GM18526 (cell line): ENCODE measurements around the gene ARHGAP27.

ENCODE experiments used
- POLR2A ChIP-seq: IDR thresholded peaks from 3 replicates; pipeline ENCODE4 v1.6.1; 2011; ENCODE audit not compliant: insufficient read length; ENCODE audit errors: extremely low read depth

ARHGAP27 gene

DNA sequence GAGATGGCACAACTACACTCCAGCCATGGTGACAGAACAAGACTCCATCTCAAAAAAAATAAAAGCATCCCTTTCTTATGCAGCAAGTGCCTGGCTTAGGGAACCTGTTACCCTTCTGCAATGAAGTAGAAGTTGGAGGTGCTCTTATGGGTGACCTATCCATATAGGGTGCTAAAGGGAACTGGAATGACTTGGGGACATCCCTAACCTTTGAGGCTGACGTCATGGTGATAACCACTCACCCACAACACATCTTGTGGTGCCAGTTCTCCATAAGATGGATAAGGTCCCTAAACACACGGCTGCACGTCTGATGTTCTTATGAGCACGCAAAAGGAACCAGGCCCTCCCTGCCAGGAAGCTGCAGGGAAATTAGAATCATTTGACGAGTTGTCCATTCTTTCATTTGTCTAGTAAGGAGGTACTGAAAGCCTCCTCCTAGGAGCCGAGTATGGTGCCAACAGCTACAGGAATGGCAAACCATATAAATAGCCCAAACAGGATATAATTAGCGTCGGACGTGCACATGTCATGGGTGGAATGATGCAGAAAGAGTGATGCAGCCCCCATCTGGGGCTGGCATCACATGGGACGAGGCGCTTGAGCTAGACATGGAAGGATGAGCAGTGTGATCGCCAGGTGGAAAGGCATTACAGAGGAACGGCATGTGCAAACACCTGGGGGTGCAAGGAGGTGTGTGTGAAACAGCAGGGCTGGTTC lies 52.5 kb downstream of the ARHGAP27 start:
- TF ChIP-seq POLR2A, result no peak

DNA sequence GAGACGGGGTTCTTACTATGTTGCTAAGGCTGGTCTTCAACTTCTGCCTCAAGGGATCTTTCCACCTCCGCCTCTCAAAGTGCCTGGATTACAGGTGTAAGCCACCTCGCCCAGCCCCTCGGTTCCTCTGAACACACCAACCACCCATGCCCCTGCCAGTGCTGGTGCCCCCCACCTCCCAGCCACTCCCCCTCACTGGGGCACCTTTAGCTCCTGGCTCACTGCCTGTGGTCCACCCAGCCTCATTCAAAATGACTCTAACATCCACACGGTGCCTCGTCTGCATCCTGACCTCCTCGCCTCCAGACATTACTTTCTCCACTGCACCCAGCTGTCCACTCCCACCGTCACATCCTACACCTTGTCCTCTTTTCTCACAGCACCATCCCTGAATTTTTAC lies 55.3 kb downstream of the ARHGAP27 start:
- TF ChIP-seq POLR2A, result no peak

DNA sequence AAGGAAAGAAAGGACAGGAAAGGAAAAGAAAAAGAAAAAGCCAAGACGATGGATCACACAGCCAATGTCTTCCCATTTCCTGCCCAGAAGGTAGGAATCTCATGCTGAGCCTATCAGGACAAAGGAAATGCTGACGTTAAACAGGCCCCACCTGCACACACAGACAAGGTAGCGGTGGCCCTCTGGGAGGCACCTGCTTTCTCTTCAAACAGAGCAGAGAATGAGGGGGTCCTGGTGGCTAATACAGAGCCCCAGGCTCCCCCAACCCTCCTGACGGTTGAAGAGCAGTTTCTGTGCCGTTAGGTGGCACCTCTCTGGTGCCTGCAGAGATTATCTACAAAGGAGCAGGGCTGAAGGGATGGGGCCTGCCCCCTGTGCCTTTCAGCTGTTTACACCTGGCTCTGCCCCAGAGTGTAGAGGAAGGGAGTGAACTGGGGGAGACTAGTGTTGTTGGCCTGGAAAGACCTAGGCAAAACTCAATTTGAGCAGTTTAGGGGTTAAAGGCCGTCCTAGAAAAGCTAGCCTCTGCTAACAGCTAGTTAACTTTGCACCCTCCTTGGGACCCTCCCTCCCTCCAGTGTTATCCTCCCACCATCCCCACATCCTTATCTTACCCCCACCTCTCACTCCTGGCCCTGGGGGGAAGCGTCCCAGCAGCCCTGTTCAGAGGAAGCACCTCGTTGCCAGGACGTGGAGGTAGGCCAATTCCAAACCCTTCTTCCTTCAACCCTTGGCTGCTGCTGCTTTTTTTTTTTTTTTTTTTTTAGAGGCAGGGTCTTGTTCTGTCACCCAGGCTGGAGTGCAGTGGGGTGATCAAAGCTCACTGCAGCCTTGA lies 56.3 kb downstream of the ARHGAP27 start:
- no peak for TF ChIP-seq POLR2A

DNA sequence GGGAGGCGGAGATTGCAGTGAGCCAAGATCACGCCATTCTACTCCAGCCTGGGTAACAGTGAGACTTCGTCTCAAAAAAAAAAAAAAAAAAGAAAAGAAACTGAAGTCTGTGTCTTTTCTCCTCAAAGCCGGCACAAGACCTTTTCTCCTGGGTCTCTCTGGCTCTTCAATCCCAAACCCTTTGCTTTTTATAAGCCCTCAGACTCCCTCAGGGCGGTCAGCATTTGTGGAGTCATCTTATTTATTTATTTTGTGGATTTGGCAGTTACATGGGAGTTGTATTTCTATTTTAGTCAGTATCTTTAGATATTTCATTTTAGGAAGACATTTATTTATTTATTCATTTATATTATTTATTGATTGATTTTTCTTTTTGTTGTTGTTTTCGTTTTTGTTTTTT lies 58.2 kb downstream of the ARHGAP27 start:
- TF ChIP-seq POLR2A, result no peak

DNA sequence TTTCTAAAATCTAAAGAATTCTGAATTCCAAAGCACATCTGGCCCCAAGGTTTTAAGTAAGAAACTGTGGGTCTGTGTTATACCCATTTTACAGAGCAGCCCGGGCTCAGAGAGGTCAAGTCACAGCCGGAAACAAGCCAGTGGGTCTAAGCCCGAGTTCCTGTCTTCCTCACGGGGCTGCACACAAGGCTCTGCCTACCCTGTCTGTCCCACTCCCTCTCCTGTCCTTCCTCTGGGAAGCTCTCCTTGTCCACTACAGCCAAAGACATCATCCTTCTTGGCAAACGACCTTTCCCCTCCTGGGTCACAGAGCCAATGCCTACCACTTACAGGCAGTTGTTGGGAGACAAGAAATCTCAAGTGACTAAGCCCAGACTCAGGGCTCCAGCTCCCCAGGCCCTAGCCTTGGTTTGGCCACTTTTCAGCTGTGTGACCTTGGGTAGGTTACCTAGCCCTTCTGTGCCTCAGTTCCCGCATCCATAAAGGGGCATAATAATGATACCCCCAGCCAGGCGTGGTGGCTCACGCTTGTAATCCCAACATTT lies 60.3 kb downstream of the ARHGAP27 start:
- no peak for TF ChIP-seq POLR2A

DNA sequence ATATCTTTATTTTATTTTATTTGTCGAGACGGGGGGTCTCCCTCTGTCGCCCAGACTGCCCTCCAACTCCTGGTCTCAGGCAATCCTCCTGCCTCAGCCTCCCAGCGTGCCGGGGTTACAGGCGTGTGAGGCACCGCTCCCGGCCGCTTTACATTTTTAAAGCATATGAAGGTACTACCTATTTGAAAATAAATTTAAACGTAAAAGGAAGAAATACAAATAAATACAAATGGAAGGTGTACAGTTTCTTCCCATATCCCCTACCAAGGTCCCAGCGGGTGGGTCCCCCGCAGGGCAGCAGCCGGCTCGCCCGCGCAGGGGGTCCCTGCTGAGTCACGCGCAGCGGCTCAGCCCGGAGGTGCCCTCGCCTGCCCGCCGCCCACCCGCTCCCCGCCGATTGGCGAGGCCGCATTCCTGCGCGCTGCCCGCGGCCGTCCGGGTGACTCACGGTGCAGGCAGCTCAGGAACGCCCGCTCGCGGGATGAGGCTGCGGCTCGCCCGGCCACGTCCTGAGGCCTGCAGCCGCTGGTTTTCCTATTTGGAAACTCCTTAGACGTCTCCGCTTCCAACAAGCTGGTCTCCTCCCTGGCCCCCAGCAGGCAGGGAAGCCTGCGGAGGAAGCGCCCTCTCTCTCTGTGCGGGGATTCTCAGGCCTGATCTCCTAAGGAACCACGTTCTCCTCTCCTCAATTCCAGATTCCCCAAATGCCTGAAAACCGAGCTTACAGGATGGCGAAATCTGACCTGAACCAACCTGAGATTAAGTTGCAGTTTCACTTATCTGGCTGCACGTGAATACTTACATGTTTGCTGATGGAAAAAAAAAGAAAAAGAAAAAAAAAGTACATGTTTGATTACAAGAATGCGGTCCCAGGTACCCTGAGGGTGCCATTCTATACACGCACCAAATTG lies 61.0 kb downstream of the ARHGAP27 start:
- TF ChIP-seq POLR2A, result no peak

DNA sequence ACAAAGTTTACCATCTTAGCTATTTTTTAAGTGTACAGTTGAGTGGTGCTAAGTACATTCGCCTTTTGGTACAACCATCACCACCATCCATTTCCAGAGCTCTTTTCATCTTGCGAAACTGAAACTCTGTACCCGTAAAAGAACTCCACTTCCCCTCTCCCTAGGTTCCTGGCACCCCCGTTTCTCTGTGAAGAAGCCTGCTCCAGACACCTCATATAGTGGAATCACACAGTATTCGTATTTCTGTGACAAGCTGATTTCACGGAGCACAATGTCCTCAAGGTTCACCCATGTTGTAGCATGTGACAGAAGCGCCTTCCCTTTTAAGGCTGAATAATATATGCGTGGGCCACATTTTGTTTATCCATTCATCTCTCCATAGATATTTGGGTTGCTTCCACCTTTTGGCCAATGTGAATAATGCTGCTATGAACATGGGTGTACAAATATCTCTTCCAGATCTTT lies 61.7 kb downstream of the ARHGAP27 start:
- no peak for TF ChIP-seq POLR2A

DNA sequence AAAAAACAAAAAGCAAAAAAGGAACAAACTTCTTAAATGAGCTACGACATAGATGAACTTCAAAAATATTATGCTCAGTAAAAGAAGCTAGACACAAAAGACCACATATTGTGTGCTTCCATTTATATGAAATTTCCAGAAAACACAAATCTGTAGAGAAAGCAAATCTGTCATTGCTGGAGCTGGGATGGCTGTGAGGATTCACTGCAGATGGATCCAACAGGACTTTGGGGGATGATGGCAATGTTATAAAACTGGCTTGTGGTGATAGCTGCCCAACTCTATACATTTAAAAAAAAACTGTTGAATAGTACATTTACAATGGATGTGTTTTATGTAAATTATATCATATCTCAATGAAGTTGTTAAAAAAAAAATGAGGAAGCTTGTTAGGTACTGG lies 63.2 kb downstream of the ARHGAP27 start:
- TF ChIP-seq POLR2A, result no peak

DNA sequence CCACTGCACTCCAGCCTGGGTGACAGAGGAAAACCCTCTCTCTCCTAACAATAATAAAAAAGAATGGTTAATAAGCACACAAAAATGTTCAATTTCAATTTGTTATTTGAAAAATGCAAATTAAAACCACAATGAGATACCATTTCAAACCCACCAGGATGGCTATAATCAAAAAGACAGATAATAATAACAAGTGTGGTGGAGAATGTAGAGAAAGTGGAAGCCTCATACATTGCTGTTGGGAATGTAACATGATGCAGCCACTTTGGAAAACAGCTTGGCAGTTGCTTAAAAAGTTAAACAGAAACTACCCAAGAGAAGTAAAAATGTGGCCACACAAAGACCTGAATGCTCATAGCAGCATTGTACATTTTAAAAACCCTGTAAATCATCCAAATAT lies 64.0 kb downstream of the ARHGAP27 start:
- no peak for TF ChIP-seq POLR2A

DNA sequence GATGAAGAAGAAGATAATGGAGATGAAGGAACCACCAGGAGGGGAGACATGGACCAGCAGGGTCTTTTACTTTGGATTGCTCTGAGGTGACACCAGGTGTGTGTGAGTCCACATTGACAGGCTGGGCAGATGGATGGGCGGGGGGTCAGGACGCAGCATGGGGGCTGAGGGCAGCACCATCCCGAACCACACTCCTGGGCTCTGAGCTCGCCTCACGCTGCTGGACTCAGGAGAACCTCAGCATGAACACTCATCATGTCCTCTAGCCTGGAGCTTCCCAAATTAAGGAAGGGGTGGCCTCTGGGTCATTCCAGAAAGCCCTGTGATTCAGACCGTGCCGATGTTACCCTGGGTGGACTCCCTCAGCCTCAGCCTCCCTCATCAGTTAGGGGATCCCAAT lies 65.5 kb downstream of the ARHGAP27 start:
- no peak for TF ChIP-seq POLR2A

DNA sequence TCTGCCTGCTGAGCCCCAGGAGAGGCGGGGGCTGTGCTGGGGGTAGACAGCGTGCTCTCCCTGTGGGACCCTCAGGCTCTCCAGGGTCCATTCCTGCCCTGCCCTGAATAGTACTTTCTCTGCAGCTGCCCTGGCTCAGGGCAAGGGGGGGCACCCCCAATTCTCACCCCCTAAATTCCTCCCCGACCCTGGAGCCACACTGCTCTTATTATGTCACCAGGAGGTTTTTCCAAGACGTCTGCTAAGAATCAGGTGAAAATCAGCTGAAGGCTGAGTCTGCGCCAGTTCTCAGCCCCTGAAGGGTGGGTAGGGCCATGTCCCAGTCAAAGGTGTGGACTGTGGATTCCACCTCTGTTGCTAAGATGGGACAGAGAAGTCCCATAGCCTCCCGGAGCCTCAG lies 66.0 kb downstream of the ARHGAP27 start:
- TF ChIP-seq POLR2A, result no peak

DNA sequence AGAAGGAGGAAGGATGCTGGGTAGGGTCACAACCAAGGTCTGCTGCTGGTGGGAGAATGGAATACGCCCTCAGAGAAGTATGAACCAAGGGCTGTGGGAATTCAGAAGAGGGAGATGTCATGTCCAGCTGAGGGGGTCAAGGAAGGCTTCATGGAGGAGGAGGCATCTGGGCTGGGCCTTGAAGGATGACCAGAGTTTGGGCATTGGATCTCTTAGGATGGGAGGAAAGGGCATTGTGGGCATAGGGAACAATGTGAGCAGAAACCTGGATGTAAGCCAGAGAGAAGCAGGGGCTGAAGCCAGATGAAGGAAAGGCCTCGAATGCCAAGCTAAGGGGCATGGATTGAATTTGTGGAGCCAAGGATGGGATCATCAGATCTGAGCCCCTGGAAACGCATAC lies 66.6 kb downstream of the ARHGAP27 start:
- no peak for TF ChIP-seq POLR2A

DNA sequence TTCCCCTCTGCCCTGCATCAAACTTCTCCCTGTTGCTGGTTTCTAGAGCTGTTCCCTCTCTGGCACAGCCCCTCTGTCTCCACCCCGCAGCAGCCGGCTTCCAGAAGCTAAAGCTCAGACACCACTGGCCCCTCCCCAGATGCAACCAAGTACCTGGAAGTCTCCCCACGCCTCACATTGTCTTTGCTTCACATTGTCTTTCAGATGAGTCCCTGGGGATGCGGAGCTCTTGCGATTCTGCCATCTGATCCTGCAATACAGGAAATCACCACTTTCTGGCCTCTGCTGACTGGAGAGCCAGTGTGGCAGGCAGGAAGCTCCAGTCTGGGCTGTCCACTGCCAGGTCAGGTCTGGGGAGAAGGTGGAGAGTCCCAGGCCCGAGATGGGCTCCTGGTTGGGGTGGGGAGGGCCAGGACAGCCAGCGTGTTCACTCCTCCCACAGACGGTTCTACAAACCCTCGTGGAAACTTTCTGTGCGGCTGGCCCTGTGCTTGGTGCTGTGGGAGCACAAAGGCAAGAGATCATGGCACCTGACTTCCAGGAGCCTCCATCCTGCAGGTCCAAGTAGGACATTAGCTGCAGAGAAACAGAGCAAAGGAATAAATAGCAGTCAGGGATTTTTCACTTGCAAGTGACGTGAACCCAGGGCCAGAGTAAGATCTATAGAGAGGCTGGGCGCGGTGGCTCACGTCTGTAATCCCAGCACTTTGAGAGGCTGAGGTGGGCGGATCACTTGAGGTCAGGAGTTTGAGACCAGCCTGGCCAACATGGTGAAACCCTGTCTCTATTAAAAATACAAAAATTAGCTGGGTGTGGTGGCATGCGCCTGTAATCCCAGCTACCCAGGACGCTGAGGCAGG lies 67.9 kb downstream of the ARHGAP27 start:
- no peak for TF ChIP-seq POLR2A

DNA sequence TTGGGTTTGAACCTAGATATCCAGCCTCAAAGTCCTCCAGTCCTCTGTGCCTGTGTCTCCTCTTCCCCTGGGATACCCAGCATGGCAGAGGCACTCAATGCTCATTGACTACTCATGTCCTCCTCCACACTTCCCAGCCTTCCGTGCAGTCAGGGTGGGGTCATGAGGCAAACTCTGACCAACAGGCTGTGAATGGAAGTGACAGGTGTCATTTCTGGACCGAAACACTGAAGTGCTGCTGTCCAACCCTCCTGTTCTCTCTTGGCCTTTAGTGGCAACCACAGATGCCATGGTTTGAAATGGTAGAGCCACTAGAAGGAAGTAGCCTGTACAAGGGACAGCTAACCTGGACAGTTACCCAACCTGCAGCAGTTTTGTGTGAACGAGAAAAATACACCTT lies 69.2 kb downstream of the ARHGAP27 start:
- TF ChIP-seq POLR2A, result no peak

DNA sequence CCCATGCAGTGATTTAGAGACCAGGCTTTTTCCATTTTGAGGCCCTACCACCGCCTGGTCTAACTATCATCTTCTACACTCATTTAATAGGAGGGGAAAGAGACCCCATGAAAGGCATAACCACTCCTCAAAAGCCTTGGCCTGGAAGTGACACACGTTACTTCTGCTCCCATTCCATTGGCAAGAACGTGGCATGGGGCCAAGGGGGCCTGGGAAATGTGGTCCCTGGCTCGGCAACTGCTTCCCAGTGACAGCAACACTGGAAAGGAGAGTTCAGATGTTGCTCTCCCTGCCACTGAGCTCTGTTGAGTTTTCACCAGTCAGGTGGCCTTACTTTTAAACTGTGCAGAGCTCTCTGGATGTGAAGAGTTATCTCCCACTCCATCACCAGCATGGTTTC lies 70.7 kb downstream of the ARHGAP27 start:
- TF ChIP-seq POLR2A, result no peak

DNA sequence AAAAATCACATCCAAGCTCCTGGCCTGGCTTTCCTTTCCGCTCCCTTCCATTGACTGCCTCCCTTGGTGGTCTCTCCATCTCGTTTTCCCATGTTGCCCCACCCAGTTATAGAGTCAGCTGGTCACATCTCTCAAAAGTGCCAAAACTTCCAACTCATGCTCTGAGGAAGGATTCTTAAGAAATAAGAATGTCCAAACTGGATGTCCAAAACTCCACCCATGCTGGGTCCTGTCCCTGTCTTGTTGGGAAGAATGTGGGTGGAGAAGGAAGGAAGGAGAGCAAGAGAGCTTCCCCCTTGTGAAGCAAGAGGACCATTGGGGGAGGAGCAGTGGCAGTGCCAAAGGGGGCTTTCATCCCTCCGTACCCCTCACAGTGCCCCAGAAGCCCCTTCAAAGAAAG lies 71.2 kb downstream of the ARHGAP27 start:
- TF ChIP-seq POLR2A, result no peak
